Mesenchymal stem cell (in vitro differentiated cells and primary cell): ENCODE data around the gene TIGD2. TPM values are rescaled to one million over a fixed set of nuclear protein-coding genes. Genes with fewer than 3 reads are reported as not detected.

ENCODE experiments used
- DNase-seq: peaks from one replicate; pipeline ENCODE4 v3.0.0-alpha.2; 2013
- H2AFZ ChIP-seq: one replicate; pipeline ENCODE4 v1.6.1; 2013; ENCODE audit warnings: low read depth, mild to moderate bottlenecking, control low read depth, inconsistent platforms, low read length, moderate library complexity
- H2AK5ac ChIP-seq: 2 replicates; pipeline ENCODE4 v1.6.1; 2013; ENCODE audit warnings: low read length, moderate library complexity, mild to moderate bottlenecking, inconsistent platforms; ENCODE audit not compliant: severe bottlenecking
- H2BK120ac ChIP-seq: one replicate; pipeline ENCODE4 v1.6.1; 2013; ENCODE audit warnings: low read depth, mild to moderate bottlenecking, inconsistent platforms, low read length, moderate library complexity
- H2BK12ac ChIP-seq, 2 experiments: one replicate each; pipeline ENCODE4 v1.6.1; 2013; ENCODE audit warnings: inconsistent platforms in 2 of 2, low read length in 2 of 2, mild to moderate bottlenecking in 2 of 2, moderate library complexity in 2 of 2, control low read depth in 1 of 2
- H2BK15ac ChIP-seq: one replicate; pipeline ENCODE4 v1.6.1; 2013; ENCODE audit warnings: mild to moderate bottlenecking, low read depth, inconsistent platforms; ENCODE audit not compliant: poor library complexity, severe bottlenecking
- H2BK5ac ChIP-seq: 2 replicates; pipeline ENCODE4 v1.6.1; 2013; ENCODE audit warnings: low read depth, mild to moderate bottlenecking, low read length, control low read depth, inconsistent platforms; ENCODE audit not compliant: poor library complexity, severe bottlenecking
- H3K14ac ChIP-seq, 2 experiments: one replicate each; pipeline ENCODE4 v1.6.1; 2013; ENCODE audit warnings: inconsistent platforms in 2 of 2, low read length in 2 of 2, control low read depth in 1 of 2, mild to moderate bottlenecking in 1 of 2, moderate library complexity in 1 of 2
- H3K18ac ChIP-seq, 2 experiments: one replicate each; pipeline ENCODE4 v1.6.1; 2013; ENCODE audit warnings: inconsistent platforms in 2 of 2, low read length in 2 of 2, control low read depth in 1 of 2, low read depth in 1 of 2, mild to moderate bottlenecking in 1 of 2
- H3K23ac ChIP-seq, 2 experiments: one replicate each; pipeline ENCODE4 v1.6.1; 2013; ENCODE audit warnings: inconsistent platforms in 2 of 2, low read length in 2 of 2, mild to moderate bottlenecking in 2 of 2, moderate library complexity in 2 of 2, control low read depth in 1 of 2
- H3K27ac ChIP-seq: 2 replicates; pipeline ENCODE4 v1.5.1; 2013; ENCODE audit warnings: mild to moderate bottlenecking, moderate library complexity, low read length, control low read depth, inconsistent platforms; ENCODE audit not compliant: poor library complexity, severe bottlenecking
- H3K27me3 ChIP-seq, 2 experiments: 2 replicates each; pipeline versions ENCODE4 v1.6.1 to v1.7.0; 2013; ENCODE audit warnings: low read length in 2 of 2, mild to moderate bottlenecking in 2 of 2, moderate library complexity in 2 of 2, control low read depth in 1 of 2, inconsistent platforms in 1 of 2; ENCODE audit not compliant: control insufficient read depth in 1 of 2, insufficient read depth in 1 of 2
- H3K36me3 ChIP-seq, 2 experiments: 2 replicates each; pipeline versions ENCODE4 v1.6.1 to v1.7.0; 2013; ENCODE audit warnings: low read length in 2 of 2, control low read depth in 1 of 2, inconsistent platforms in 1 of 2, low read depth in 1 of 2, mild to moderate bottlenecking in 1 of 2; ENCODE audit not compliant: insufficient read depth in 2 of 2, control insufficient read depth in 1 of 2
- H3K4ac ChIP-seq, 2 experiments: one replicate each; pipeline ENCODE4 v1.6.1; 2013; ENCODE audit warnings: inconsistent platforms in 2 of 2, low read length in 2 of 2, mild to moderate bottlenecking in 2 of 2, moderate library complexity in 2 of 2, control low read depth in 1 of 2, low read depth in 1 of 2
- H3K4me1 ChIP-seq: 2 replicates; pipeline ENCODE4 v1.6.1; 2013; ENCODE audit warnings: low read depth, low read length, control low read depth; ENCODE audit not compliant: control insufficient read depth, insufficient read depth
- H3K4me2 ChIP-seq: 2 replicates; pipeline ENCODE4 v1.6.1; 2013; ENCODE audit warnings: low read length, mild to moderate bottlenecking, inconsistent platforms; ENCODE audit not compliant: poor library complexity, severe bottlenecking
- H3K4me3 ChIP-seq, 2 experiments: 2 replicates each; pipeline versions ENCODE4 v1.5.1 to v1.7.0; 2013; ENCODE audit warnings: low read length in 2 of 2, mild to moderate bottlenecking in 2 of 2, control low read depth in 1 of 2, low read depth in 1 of 2; ENCODE audit not compliant: insufficient read depth in 1 of 2
- H3K79me1 ChIP-seq: replicated peaks from 2 replicates; pipeline ENCODE4 v1.6.1; 2013; ENCODE audit warnings: mild to moderate bottlenecking, control low read depth, low read length, inconsistent platforms; ENCODE audit not compliant: poor library complexity, severe bottlenecking
- H3K9ac ChIP-seq: 2 replicates; pipeline ENCODE4 v1.7.0; 2013; ENCODE audit warnings: mild to moderate bottlenecking, low read length, moderate library complexity
- H3K9me3 ChIP-seq: 2 replicates; pipeline ENCODE4 v1.7.0; 2013; ENCODE audit warnings: mild to moderate bottlenecking, low read length; ENCODE audit not compliant: control insufficient read depth
- H4K8ac ChIP-seq: one replicate; pipeline ENCODE4 v1.6.1; 2013; ENCODE audit warnings: inconsistent platforms, mild to moderate bottlenecking, low read length, moderate library complexity
- H4K91ac ChIP-seq: one replicate; pipeline ENCODE4 v1.6.1; 2013; ENCODE audit warnings: mild to moderate bottlenecking, low read length, inconsistent platforms
- WGBS: methylation state at CpG from one replicate; pipeline ENCODE4 v1.1.7; 2013; ENCODE audit warnings: mixed read lengths; 5-methylcytosine and 5-hydroxymethylcytosine counted together
- polyA plus RNA-seq, 2 experiments: library from polyadenylated mRNA; stranded (reverse); fragments of 200-250 nt; gene quantifications; one replicate each; pipeline ENCODE4 v1.2.3, GENCODE V29; 2013

Gene TIGD2
- polyA plus RNA-seq (2013, experiment 1 of 2) = 5.9 TPM
- polyA plus RNA-seq (2013, experiment 2 of 2) = 6.4 TPM

- Histone ChIP-seq H3K4me3 (peak within 1 kb of the TSS; percentile 91 to 97), H2AFZ (peak within 1 kb of the TSS; percentile 82), H2BK15ac (peak within 1 kb of the TSS; percentile 12), H2BK120ac (peak within 1 kb of the TSS; percentile 52), H3K9me3 (no peaks in the 10 kb centered on the region), H2AK5ac (no peak within 1 kb of the TSS), H4K8ac (peak within 1 kb of the TSS; percentile 81), H3K4me1 (peaks cover 7% of the 10 kb centered on the region), H3K18ac (peak within 1 kb of the TSS; percentile 91 to 96), H3K27ac (peak within 1 kb of the TSS; percentile 12), H3K79me1 (peaks cover 1% of the 10 kb centered on the region), H3K36me3 (no peaks in the 10 kb centered on the region), H2BK12ac (peak within 1 kb of the TSS; percentile 46 to 83), H4K91ac (peak within 1 kb of the TSS; percentile 97), H3K9ac (peak within 1 kb of the TSS; percentile 93), H2BK5ac (peak within 1 kb of the TSS; percentile 22), H3K4me2 (peak within 1 kb of the TSS; percentile 97), H3K4ac (peak within 1 kb of the TSS; percentile 60 to 81), H3K23ac (peak within 1 kb of the TSS; percentile 62 to 97), H3K14ac (peak within 1 kb of the TSS in 1 of 2 experiments; percentile 82), H3K27me3 (peaks cover 24 to 25% of the 10 kb centered on the region in 2 experiments)
- WGBS = under 1% methylated on average over 89 of the region's 101 CpGs
- DNase-seq = peak; percentile 87
Measured at GRCh38 chr4:89110986-89111832, at the start of gene TIGD2. TSS of gene TIGD2 (plus strand) at chr4:89111533. CDS start at chr4:89112975, 1,442 bp downstream.

GRCh38 chr4:89064848-89065247 lies 46.5 kb upstream of the TIGD2 start:
- Histone ChIP-seq H2AK5ac (no peak overlapping the region), H2BK5ac (no peak overlapping the region), H2BK15ac (no peak overlapping the region), H3K23ac (no peak overlapping the region), H3K18ac (no peak overlapping the region), H4K91ac (no peak overlapping the region), H2AFZ (no peak overlapping the region), H3K9ac (peak overlapping the region; percentile 65), H3K79me1 (no peaks in the 10 kb centered on the region), H3K27me3 (no peaks in the 10 kb centered on the region), H3K9me3 (peaks cover 4% of the 10 kb centered on the region), H3K4me2 (no peak overlapping the region), H3K27ac (peak overlapping the region; percentile 35), H3K14ac (no peak overlapping the region), H3K4me1 (no peaks in the 10 kb centered on the region), H2BK12ac (no peak overlapping the region), H3K4me3 (no peak overlapping the region), H4K8ac (no peak overlapping the region), H3K36me3 (no peaks in the 10 kb centered on the region), H3K4ac (no peak overlapping the region), H2BK120ac (no peak overlapping the region)
- 100% methylated on average over 3 of the region's 3 CpGs for WGBS
- DNase-seq = no peak

GRCh38 chr4:89067417-89067816 lies 43.9 kb upstream of the TIGD2 start:
- H3K4ac ChIP-seq = no peak overlapping the region
- no peaks in the 10 kb centered on the region for H3K79me1 ChIP-seq
- H3K4me2 ChIP-seq = no peak overlapping the region
- H2BK5ac ChIP-seq = no peak overlapping the region
- H4K8ac ChIP-seq = no peak overlapping the region
- no peaks in the 10 kb centered on the region for H3K36me3 ChIP-seq
- no peak overlapping the region for H3K23ac ChIP-seq
- no peak overlapping the region for H3K4me3 ChIP-seq
- no peaks in the 10 kb centered on the region for H3K27me3 ChIP-seq
- H3K4me1 ChIP-seq = no peaks in the 10 kb centered on the region
- no peak overlapping the region for H3K18ac ChIP-seq
- no peak overlapping the region for H2AK5ac ChIP-seq
- H3K14ac ChIP-seq = no peak overlapping the region
- no peak overlapping the region for H2BK120ac ChIP-seq
- no peak overlapping the region for H3K27ac ChIP-seq
- no peak overlapping the region for H2BK12ac ChIP-seq
- no peak overlapping the region for H2BK15ac ChIP-seq
- no peak overlapping the region for H2AFZ ChIP-seq
- no peak overlapping the region for H4K91ac ChIP-seq
- H3K9me3 ChIP-seq = no peaks in the 10 kb centered on the region
- no peak overlapping the region for H3K9ac ChIP-seq
- DNase-seq = no peak

- no peak overlapping the region for H2AFZ ChIP-seq
- no CpG with 5 or more reads among the region's 2 CpGs for WGBS
- no peak overlapping the region for H3K4me2 ChIP-seq
- no peak overlapping the region for H2BK5ac ChIP-seq
- H4K91ac ChIP-seq = no peak overlapping the region
- H3K79me1 ChIP-seq = no peaks in the 10 kb centered on the region
- DNase-seq = no peak
- no peak overlapping the region for H3K9ac ChIP-seq
- no peak overlapping the region for H3K4ac ChIP-seq
- no peak overlapping the region for H3K14ac ChIP-seq
- no peaks in the 10 kb centered on the region for H3K36me3 ChIP-seq
- no peaks in the 10 kb centered on the region for H3K27me3 ChIP-seq
- no peak overlapping the region for H2BK120ac ChIP-seq
- no peak overlapping the region for H2BK15ac ChIP-seq
- H3K27ac ChIP-seq = no peak overlapping the region
- H4K8ac ChIP-seq = no peak overlapping the region
- no peak overlapping the region for H3K23ac ChIP-seq
- H3K4me3 ChIP-seq = no peak overlapping the region
- no peak overlapping the region for H3K18ac ChIP-seq
- no peaks in the 10 kb centered on the region for H3K9me3 ChIP-seq
- no peak overlapping the region for H2BK12ac ChIP-seq
- H2AK5ac ChIP-seq = no peak overlapping the region
- H3K4me1 ChIP-seq = no peaks in the 10 kb centered on the region
Measured at GRCh38 chr4:89069481-89069880, 41.9 kb upstream of the TIGD2 start.
